Measurements from ENCODE around the gene ASB2.

GRCh38 chr14:93960774-93961438 lies 15.5 kb downstream of the ASB2 start:
- TF ChIP-seq, protein P1, sequence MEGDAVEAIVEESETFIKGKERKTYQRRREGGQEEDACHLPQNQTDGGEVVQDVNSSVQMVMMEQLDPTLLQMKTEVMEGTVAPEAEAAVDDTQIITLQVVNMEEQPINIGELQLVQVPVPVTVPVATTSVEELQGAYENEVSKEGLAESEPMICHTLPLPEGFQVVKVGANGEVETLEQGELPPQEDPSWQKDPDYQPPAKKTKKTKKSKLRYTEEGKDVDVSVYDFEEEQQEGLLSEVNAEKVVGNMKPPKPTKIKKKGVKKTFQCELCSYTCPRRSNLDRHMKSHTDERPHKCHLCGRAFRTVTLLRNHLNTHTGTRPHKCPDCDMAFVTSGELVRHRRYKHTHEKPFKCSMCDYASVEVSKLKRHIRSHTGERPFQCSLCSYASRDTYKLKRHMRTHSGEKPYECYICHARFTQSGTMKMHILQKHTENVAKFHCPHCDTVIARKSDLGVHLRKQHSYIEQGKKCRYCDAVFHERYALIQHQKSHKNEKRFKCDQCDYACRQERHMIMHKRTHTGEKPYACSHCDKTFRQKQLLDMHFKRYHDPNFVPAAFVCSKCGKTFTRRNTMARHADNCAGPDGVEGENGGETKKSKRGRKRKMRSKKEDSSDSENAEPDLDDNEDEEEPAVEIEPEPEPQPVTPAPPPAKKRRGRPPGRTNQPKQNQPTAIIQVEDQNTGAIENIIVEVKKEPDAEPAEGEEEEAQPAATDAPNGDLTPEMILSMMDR (IDR thresholded peaks at IDR 0.05 in 8 of 11, conservative IDR thresholded peaks at IDR 0.05 in 3 of 11): no peak
- TF ChIP-seq POLR2A (IDR thresholded peaks at IDR 0.05) (no peak), POLR2AphosphoS5 (IDR thresholded peaks at IDR 0.05) (no peak)
